Measurements from ENCODE around the gene PWWP2B. TPM values are rescaled to one million over a fixed set of nuclear protein-coding genes. Genes with fewer than 3 reads are reported as not detected.

The PWWP2B gene
- total RNA-seq, 1 donor from 2014 or later: 24.2 TPM

DNA sequence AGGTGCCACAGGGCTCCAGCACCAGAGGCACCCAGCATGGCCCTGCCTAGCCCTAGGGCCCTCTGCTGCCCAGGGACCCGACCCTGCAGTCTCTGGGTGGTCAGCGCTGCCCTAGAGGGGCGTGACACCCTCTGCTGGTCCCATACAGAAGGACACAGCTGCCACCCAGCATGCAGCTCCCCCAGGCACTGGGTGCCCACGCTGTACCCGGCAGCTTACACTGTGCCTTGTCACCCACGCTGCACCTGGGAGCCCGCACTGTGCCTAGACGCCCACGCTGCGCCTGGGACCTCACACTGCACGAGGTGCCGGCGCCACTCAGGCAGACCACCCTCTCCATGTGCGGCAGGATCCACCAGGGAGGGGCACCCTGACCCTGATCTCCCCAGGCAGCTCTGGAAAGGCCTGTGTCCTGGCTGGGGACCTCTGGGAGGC lies 55.2 kb downstream of the PWWP2B start:
- Mint-ChIP-seq H3K4me1 (peaks cover 32% of the 10 kb centered on the region), H3K9me3 (no peaks in the 10 kb centered on the region), H3K4me3 (no peak overlapping the region), H3K27me3 (ENCODE audit: low read depth) (peaks cover 5% of the 10 kb centered on the region), H3K27ac (no peak overlapping the region), H3K36me3 (no peaks in the 10 kb centered on the region)
- TF ChIP-seq, protein P1, sequence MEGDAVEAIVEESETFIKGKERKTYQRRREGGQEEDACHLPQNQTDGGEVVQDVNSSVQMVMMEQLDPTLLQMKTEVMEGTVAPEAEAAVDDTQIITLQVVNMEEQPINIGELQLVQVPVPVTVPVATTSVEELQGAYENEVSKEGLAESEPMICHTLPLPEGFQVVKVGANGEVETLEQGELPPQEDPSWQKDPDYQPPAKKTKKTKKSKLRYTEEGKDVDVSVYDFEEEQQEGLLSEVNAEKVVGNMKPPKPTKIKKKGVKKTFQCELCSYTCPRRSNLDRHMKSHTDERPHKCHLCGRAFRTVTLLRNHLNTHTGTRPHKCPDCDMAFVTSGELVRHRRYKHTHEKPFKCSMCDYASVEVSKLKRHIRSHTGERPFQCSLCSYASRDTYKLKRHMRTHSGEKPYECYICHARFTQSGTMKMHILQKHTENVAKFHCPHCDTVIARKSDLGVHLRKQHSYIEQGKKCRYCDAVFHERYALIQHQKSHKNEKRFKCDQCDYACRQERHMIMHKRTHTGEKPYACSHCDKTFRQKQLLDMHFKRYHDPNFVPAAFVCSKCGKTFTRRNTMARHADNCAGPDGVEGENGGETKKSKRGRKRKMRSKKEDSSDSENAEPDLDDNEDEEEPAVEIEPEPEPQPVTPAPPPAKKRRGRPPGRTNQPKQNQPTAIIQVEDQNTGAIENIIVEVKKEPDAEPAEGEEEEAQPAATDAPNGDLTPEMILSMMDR (IDR thresholded peaks at IDR 0.05; ENCODE audit: unreplicated experiment): no peak
- no peak for DNase-seq (ENCODE audit: low spot score in 2 of 2, unreplicated experiment in 2 of 2)

DNA sequence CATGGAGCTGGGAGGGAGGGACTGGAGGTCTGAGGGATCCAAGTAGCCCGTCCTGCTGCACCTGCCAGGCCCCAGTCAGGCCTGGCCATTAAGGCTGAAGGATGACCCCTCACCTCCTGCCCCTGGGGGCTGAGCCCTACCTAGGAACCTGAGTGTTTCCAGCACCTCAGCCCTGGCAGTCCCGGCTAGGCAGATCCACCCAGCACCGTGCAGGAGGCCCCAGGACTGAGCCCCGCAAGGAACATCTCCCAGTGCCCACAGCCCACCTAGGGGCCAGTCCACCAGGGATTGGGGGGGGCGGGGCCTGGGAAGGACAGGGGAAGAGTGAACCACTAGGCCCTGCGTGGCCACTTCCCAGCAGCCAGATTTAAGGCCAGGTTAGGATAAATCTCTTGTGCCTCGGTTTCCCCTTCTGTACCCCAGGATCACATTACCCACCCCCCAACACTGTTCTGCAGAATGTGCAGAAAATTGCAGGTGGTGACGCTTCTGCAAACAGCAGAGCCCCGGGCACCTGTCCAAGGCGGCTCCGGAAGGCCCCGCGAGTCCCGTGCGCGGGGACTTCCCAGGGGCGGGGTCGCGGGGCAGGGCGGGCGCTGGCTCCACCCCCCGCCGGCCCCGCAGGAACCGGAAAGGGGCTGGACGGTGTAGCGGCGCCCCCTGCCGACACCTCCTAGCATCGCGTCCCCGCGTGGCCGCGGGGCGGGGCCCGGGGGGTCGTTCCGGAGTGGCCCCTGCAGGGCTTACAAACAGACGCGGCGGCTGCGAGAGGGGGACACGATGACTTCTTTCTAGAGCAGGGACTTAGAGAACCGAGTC lies 55.9 kb downstream of the PWWP2B start:
- Mint-ChIP-seq H3K36me3 (no peaks in the 10 kb centered on the region), H3K27me3 (ENCODE audit: low read depth) (peaks cover 5% of the 10 kb centered on the region), H3K9me3 (no peaks in the 10 kb centered on the region), H3K4me3 (peak overlapping the region; percentile 20), H3K4me1 (peaks cover 26% of the 10 kb centered on the region), H3K27ac (no peak overlapping the region)
- peak; percentile 83 to 96 for DNase-seq (ENCODE audit: low spot score in 2 of 2, unreplicated experiment in 2 of 2)
- TF ChIP-seq, protein P1 (IDR thresholded peaks at IDR 0.05; ENCODE audit: unreplicated experiment): peak; percentile 97

DNA sequence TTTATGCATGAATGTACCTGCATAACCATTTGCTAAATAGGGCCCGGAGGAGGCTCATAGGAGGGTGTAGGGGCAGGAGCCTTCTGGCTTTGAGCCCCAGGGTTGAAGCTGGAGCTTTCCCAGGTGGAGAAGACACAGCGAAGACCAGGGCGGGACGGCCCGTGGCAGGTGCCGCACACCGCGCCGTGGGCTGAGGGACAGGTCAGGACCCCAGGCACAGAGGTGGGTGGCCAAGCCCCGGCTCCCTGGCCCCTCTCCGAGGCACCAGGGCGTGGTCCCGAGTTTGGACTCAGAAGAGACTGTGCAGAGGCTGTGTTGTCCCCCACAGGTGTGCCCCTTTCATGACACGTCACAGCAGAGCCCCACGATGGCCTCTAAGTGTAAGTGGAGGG lies 56.5 kb downstream of the PWWP2B start:
- Mint-ChIP-seq H3K27ac (no peak overlapping the region), H3K36me3 (no peaks in the 10 kb centered on the region), H3K4me3 (peak overlapping the region; percentile 20), H3K9me3 (no peaks in the 10 kb centered on the region), H3K27me3 (ENCODE audit: low read depth) (peaks cover 5% of the 10 kb centered on the region), H3K4me1 (peaks cover 23% of the 10 kb centered on the region)
- DNase-seq (ENCODE audit: low spot score in 2 of 2, unreplicated experiment in 2 of 2): no peak
- TF ChIP-seq, protein P1 (IDR thresholded peaks at IDR 0.05; ENCODE audit: unreplicated experiment): peak; percentile 1

DNA sequence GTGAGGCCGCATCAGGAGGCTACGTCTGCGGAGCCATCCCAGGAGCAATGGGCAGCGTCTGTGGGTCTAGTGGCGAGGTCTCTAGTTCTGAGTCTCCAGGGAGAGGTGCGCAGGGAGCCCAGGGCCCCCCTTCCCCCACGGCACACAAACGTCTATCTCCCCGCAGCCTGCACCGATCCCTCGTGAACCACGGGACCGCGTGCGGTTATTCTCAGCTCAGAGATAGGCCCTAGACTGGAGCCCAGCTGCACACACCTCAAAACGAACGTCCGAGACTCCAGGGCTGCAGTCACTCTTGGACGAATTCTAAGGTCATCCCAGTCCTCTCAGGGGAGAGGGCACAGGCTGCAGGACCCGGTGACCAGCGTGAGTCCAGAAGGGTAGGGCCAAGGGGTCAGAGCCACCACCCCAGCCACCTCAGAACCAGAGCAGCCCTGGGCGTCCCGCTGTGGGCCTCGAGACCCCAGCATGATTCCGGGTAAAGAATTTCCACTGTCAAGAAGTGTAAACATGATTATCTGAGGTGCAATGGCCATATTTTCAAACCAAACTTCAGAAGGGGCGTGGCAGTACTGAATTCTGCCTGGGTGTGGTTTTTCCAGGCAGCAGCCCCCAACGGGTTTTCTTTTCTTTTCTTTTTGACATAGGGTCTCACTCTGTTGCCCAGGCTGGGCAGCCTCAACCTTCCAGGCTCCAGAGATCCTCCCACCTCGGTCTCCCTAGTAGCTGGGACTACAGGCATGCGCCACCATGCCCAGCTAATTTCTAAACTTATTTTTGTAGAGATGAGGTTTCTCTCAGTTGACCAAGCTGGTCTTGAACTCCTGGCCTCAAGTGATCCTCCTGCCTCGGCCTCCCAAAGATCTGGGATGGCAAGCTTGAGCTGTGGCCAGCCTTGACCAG lies 57.5 kb downstream of the PWWP2B start:
- Mint-ChIP-seq H3K4me3 (no peak overlapping the region), H3K27ac (no peak overlapping the region)
- DNase-seq (ENCODE audit: low spot score in 2 of 2, unreplicated experiment in 2 of 2): no peak

DNA sequence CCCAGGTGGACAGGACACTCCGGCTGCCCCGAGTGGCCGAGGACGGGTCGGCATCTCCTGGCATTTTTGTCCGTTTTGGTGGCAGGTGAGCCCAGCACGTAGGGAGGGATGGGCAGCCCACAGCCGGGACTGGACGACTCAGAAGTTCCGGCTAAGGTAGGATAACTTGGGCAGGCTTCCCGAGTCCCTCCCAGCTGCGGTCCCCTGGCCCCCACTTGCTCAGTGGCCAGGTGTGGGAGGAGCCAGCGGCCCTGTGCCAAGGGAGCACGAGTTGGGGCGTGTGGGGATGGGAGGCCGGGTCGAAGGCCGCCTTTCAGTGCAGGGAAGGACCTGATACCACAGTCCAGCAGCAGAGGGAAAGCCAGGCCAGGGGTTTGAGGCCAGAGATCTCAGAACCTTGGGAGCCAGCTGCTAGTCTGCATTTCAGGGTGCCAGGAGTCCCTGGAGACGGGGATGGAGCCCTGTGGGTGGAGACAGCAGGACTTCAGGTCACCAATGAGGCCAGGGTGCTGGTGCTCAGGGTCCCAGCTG lies 58.5 kb downstream of the PWWP2B start:
- TF ChIP-seq, protein P1 (IDR thresholded peaks at IDR 0.05; ENCODE audit: unreplicated experiment): no peak
- Mint-ChIP-seq H3K27me3 (ENCODE audit: low read depth) (peaks cover 7% of the 10 kb centered on the region), H3K4me1 (peaks cover 21% of the 10 kb centered on the region), H3K36me3 (no peaks in the 10 kb centered on the region), H3K9me3 (no peaks in the 10 kb centered on the region), H3K27ac (no peak overlapping the region), H3K4me3 (no peak overlapping the region)
- DNase-seq (ENCODE audit: low spot score in 2 of 2, unreplicated experiment in 2 of 2): no peak

More for the DNA sequence above, 57.5 kb downstream of the PWWP2B start:
- no peaks in the 10 kb centered on the region for H3K9me3 Mint-ChIP-seq
- TF ChIP-seq, protein P1 (IDR thresholded peaks at IDR 0.05; ENCODE audit: unreplicated experiment): no peak
- no peaks in the 10 kb centered on the region for H3K36me3 Mint-ChIP-seq
- H3K4me1 Mint-ChIP-seq: peaks cover 24% of the 10 kb centered on the region
- peaks cover 7% of the 10 kb centered on the region for H3K27me3 Mint-ChIP-seq (ENCODE audit: low read depth)
